Pancreas (tissue), 10 donors: Measurements from ENCODE around the gene C1QTNF8. TPM values are rescaled to one million over a fixed set of nuclear protein-coding genes. Genes with fewer than 3 reads are reported as not detected.

Experiments
- ATAC-seq, 4 donors: fragments of 200-7000 bp; cut with Tn5 transposase; one replicate each; pipeline versions ENCODE4 v1.8.0 to v1.9.1; 2020; ENCODE audit warnings: mild to moderate bottlenecking in 4 of 4, moderate library complexity in 4 of 4
- DNase-seq, 6 donors: peaks; one replicate each; pipeline ENCODE4 v3.0.0-alpha.2; 2020
- FAIRE-seq: peaks from 2 replicates; lab custom pipeline; 2012; peaks lifted over from hg19 to GRCh38; lab: Jason Lieb, UNC
- H3K27ac ChIP-seq, 4 donors: fragments of 200-600 bp; sonication (generic); 1 replicate in 3 of 4; 2 replicates in 1 of 4; pipeline versions ENCODE4 v1.5.0 to v1.8.0; 2020
- H3K27me3 ChIP-seq, 4 donors: fragments of 200-600 bp; one replicate each; pipeline ENCODE4 v1.8.0; 2021
- H3K36me3 ChIP-seq, 3 donors: fragments of 200-600 bp; sonication (generic) in 1 of 3; one replicate each; pipeline versions ENCODE4 v1.5.0 to v1.8.0; 2020 to 2021
- H3K4me1 ChIP-seq, 3 donors: fragments of 200-600 bp; one replicate each; pipeline ENCODE4 v1.8.0; 2021
- H3K4me3 ChIP-seq, 4 donors: fragments of 200-600 bp; sonication (generic) in 2 of 4; one replicate each; pipeline versions ENCODE4 v1.5.0 to v1.8.0; 2020 to 2021
- H3K9me3 ChIP-seq, 4 donors: fragments of 200-600 bp; one replicate each; pipeline ENCODE4 v1.8.0; 2021
- WGBS, 2 donors: extraction: QIAGEN DNeasy Blood & Tissue Kit; methylation state at CpG; one replicate each; pipeline ENCODE4 v1.1.7; 2013; 5-methylcytosine and 5-hydroxymethylcytosine counted together
- intact Hi-C, 3 donors: fragments of 100-400 bp; cut with DNase I; formaldehyde crosslinking; loops; one replicate each; pipeline versions ENCODE4 v1.11.1 to v1.14.2; 2022
- polyA plus RNA-seq, 2 donors: library from polyadenylated mRNA; stranded (reverse); fragments of 200-250 nt; gene quantifications; one replicate each; pipeline ENCODE4 v1.2.3, GENCODE V29; 2013
- total RNA-seq, 6 donors: library from RNA; stranded (reverse); fragmentation: NEBNext Ultra II Directional in 4 of 6; extraction: Animal tissue kit (Norgen Biotek cat#: 25700) in 4 of 6; gene quantifications; one replicate each; pipeline versions ENCODE4 v1.2.1 to v1.2.4, GENCODE V29; 2021 to 2023
- TF ChIP-seq, protein P1 (sequence below), 4 donors: fragments of 200-600 bp; sonication (generic) in 3 of 4; IDR thresholded peaks; one replicate each; pipeline versions ENCODE4 v1.5.0 to v1.8.0; 2021; ENCODE audit warnings: antibody characterized with exemption in 4 of 4
- donor health status: healthy with polysubstance abuse.
- donor health status: DM: no; HTN: no; CAD: no; lungs with moderate emphysema.
- donor health status: DM: no; HTN: no; CAD: no.
- donor health status: control.
- donor health status: control.
- donor health status: Bipolar disorder and iron deficiency.
- donor health status: DM: yes; HTN: yes; CAD: no.
- donor health status: DM: no; HTN: no; CAD: no.
- donor health status: DM: no; HTN: no; CAD: no.
- donor health status: DM: yes; HTN: yes; CAD: no.

C1QTNF8 gene
- total and polyA plus RNA-seq, 8 donors = 0.23 TPM; not detected in 7

GRCh38 chr16:1049976-1050247, 46.1 kb downstream of the C1QTNF8 start:
- Histone ChIP-seq H3K36me3 (no peaks in the 10 kb centered on the region), H3K4me3 (no peak overlapping the region), H3K4me1 (no peaks in the 10 kb centered on the region), H3K27ac (no peak overlapping the region), H3K27me3 (no peaks in the 10 kb centered on the region), H3K9me3 (no peaks in the 10 kb centered on the region)
- DNase-seq (no peak), ATAC-seq (no peak), FAIRE-seq (no peak)
- 75 to 93% methylated on average over 11 of the region's 11 CpGs for WGBS, 2 donors
- intact Hi-C loops = loop anchor here in 1 of 3 donors (5.0 to 10.0 kb wide), 2 partner anchors 233 to 335 kb away; partner anchors contain the start of gene METRN
- TF ChIP-seq, protein P1, sequence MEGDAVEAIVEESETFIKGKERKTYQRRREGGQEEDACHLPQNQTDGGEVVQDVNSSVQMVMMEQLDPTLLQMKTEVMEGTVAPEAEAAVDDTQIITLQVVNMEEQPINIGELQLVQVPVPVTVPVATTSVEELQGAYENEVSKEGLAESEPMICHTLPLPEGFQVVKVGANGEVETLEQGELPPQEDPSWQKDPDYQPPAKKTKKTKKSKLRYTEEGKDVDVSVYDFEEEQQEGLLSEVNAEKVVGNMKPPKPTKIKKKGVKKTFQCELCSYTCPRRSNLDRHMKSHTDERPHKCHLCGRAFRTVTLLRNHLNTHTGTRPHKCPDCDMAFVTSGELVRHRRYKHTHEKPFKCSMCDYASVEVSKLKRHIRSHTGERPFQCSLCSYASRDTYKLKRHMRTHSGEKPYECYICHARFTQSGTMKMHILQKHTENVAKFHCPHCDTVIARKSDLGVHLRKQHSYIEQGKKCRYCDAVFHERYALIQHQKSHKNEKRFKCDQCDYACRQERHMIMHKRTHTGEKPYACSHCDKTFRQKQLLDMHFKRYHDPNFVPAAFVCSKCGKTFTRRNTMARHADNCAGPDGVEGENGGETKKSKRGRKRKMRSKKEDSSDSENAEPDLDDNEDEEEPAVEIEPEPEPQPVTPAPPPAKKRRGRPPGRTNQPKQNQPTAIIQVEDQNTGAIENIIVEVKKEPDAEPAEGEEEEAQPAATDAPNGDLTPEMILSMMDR (IDR thresholded peaks at IDR 0.05) = no peak

DNA sequence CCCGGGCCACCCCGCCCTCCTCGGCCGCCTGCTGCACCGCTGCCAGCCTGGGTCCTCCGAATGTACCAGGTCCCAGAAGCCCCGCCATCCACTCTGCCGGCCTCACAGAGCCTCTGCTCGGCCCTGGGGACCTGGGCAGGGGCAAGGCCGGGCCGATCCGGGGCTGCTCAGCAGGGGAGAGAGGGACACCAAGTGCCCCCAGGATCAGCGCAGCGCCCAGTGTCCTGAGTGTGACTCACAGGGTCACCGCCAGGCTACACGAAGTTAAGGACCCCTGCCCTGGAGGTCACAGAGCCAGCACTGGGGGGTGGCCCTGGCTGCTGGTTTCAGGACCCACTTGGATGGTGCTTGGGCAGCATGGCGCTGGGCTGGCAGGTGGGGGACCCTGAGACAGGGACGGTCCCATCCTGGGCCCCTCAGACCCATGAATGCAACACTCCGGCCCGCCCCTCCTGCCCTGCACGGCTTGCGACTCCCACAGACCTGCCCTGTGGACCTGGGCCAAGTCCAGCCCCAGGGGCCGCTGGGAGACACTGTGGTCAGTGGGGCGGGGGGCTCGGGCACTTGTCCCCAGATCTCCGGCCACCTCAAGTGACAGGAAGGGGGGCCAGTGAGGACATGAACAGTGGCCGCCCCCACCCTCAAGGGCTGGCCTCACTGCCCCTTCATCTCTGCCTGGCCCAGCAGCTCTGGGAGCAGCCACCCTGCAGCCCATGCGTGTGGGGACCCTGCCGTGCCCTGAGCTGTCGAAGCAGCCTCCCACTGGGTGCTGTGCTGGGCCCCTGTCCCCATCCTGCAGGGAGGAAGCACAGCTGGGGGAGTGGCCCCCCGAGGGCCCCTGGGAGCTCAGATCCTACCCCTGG, 46.7 kb downstream of the C1QTNF8 start:
- Histone ChIP-seq H3K9me3 (no peaks in the 10 kb centered on the region), H3K36me3 (no peaks in the 10 kb centered on the region), H3K4me1 (no peaks in the 10 kb centered on the region), H3K27me3 (no peaks in the 10 kb centered on the region), H3K4me3 (no peak overlapping the region), H3K27ac (no peak overlapping the region)
- FAIRE-seq (no peak), ATAC-seq (no peak), DNase-seq (no peak)
- 76 to 87% methylated on average over 27 to 31 of the region's 31 CpGs for WGBS, 2 donors
- TF ChIP-seq, protein P1 (IDR thresholded peaks at IDR 0.05) = no peak
- intact Hi-C loops = no loop called here

GRCh38 chr16:1048442-1049112, 47.5 kb downstream of the C1QTNF8 start:
- H3K36me3 ChIP-seq = no peaks in the 10 kb centered on the region
- intact Hi-C loops = no loop called here
- H3K4me3 ChIP-seq = no peak overlapping the region
- no peaks in the 10 kb centered on the region for H3K9me3 ChIP-seq
- DNase-seq (peak in 3 of 6 donors; percentile 28 to 33 (median 30)), ATAC-seq (peak; percentile 62 to 92 (median 77)), FAIRE-seq (no peak)
- H3K27ac ChIP-seq = no peak overlapping the region
- 16 to 25% methylated on average over 29 to 37 of the region's 37 CpGs for WGBS, 2 donors
- no peaks in the 10 kb centered on the region for H3K27me3 ChIP-seq
- no peaks in the 10 kb centered on the region for H3K4me1 ChIP-seq
- TF ChIP-seq, protein P1 (IDR thresholded peaks at IDR 0.05) = no peak

- FAIRE-seq (no peak), DNase-seq (no peak), ATAC-seq (no peak)
- no peaks in the 10 kb centered on the region for H3K36me3 ChIP-seq
- H3K27me3 ChIP-seq = no peaks in the 10 kb centered on the region
- TF ChIP-seq, protein P1 (IDR thresholded peaks at IDR 0.05) = no peak
- H3K4me3 ChIP-seq = no peak overlapping the region
- no peaks in the 10 kb centered on the region for H3K4me1 ChIP-seq
- intact Hi-C loops = no loop called here
- WGBS, 2 donors = 75 to 84% methylated on average over 15 to 16 of the region's 16 CpGs
- H3K27ac ChIP-seq = no peak overlapping the region
- H3K9me3 ChIP-seq = no peaks in the 10 kb centered on the region
Observed at GRCh38 chr16:1047801-1048200, 48.2 kb downstream of the C1QTNF8 start.

DNA sequence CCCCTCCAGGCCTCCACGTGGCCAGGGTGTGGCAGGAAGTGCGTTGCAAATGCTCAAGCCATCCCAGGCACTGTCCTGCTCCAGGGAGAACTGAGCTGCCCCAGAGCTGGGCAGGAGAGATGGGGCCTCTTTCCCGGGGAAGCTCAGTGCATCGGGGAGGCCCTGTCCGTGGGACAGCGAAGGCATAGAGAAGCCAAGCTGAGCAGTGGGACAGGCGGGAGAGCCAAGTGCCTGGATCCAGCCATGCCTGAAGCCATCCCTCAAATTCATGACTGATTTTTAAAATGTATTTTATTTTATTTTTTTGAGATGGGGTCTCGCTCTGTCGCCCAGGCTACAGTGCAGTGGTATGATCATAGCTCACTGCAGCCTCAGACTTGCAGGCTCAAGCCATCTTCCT, 48.9 kb downstream of the C1QTNF8 start:
- DNase-seq (no peak), FAIRE-seq (no peak), ATAC-seq (no peak)
- intact Hi-C loops = no loop called here
- Histone ChIP-seq H3K4me1 (no peaks in the 10 kb centered on the region), H3K36me3 (no peaks in the 10 kb centered on the region), H3K9me3 (no peaks in the 10 kb centered on the region), H3K27ac (no peak overlapping the region), H3K4me3 (no peak overlapping the region), H3K27me3 (no peaks in the 10 kb centered on the region)
- WGBS, 2 donors = 90 to 91% methylated on average over 9 of the region's 9 CpGs
- TF ChIP-seq, protein P1 (IDR thresholded peaks at IDR 0.05) = no peak
